Neural cell (in vitro differentiated cells): Measurements from ENCODE around the gene CADPS2. TPM values are rescaled to one million over a fixed set of nuclear protein-coding genes. Genes with fewer than 3 reads are reported as not detected.

Experiments used
- H2AFZ ChIP-seq: fragments of 200-600, 300-800 bp; sonication (generic), shearing (Covaris generic); 2 replicates; pipeline ENCODE4 v1.6.0; 2014; ENCODE audit warnings: low read depth, mild to moderate bottlenecking, antibody characterized with exemption, low read length, moderate library complexity
- H3F3A ChIP-seq: fragments of 200-600 bp; shearing (Covaris generic); 2 replicates; pipeline ENCODE4 v1.6.1; 2016; ENCODE audit warnings: mild to moderate bottlenecking, moderate library complexity, mixed read lengths, antibody characterized with exemption, low read length; ENCODE audit not compliant: insufficient read depth, poor library complexity, severe bottlenecking
- H3K27ac ChIP-seq: fragments of 200-600, 300-800 bp; sonication (generic), shearing (Covaris generic); 2 replicates; pipeline ENCODE4 v1.5.1; 2014; ENCODE audit warnings: mild to moderate bottlenecking, low read length, moderate library complexity
- H3K27me3 ChIP-seq: fragments of 300-800, 200-600 bp; sonication (generic), shearing (Covaris generic); 2 replicates; pipeline ENCODE4 v1.6.0; 2014; ENCODE audit warnings: mild to moderate bottlenecking, low read depth, low read length, moderate library complexity; ENCODE audit not compliant: insufficient read depth
- H3K36me3 ChIP-seq: fragments of 300-800, 200-600 bp; sonication (generic), shearing (Covaris generic); 2 replicates; pipeline ENCODE4 v1.5.1; 2014; ENCODE audit warnings: mild to moderate bottlenecking, antibody characterized with exemption, low read length, moderate library complexity; ENCODE audit not compliant: insufficient read depth
- H3K4me2 ChIP-seq: fragments of 300-800, 200-600 bp; sonication (generic), shearing (Covaris generic); 2 replicates; pipeline ENCODE4 v1.6.0; 2014; ENCODE audit warnings: mild to moderate bottlenecking, low read length
- H3K4me3 ChIP-seq: fragments of 300-800, 200-600 bp; sonication (generic), shearing (Covaris generic); 2 replicates; pipeline ENCODE4 v1.5.1; 2014; ENCODE audit warnings: mild to moderate bottlenecking, low read length, moderate library complexity
- H3K79me2 ChIP-seq: fragments of 200-600 bp; shearing (Covaris generic); replicated peaks from 2 replicates; pipeline ENCODE4 v1.6.0; 2014; ENCODE audit warnings: mild to moderate bottlenecking, low read length, moderate library complexity; ENCODE audit not compliant: insufficient read depth
- H3K9ac ChIP-seq: fragments of 300-800, 200-600 bp; sonication (generic), shearing (Covaris generic); 2 replicates; pipeline ENCODE4 v1.6.1; 2016; ENCODE audit warnings: mild to moderate bottlenecking, low read length, mixed read lengths
- H3K9me2 ChIP-seq: fragments of 200-600 bp; shearing (Covaris generic); 2 replicates; pipeline ENCODE4 v1.6.1; 2016; ENCODE audit warnings: mild to moderate bottlenecking, low read length, mixed read lengths; ENCODE audit not compliant: insufficient read depth
- H3K9me3 ChIP-seq: fragments of 200-600, 300-800 bp; sonication (generic), shearing (Covaris generic); 2 replicates; pipeline ENCODE4 v1.6.1; 2016; ENCODE audit warnings: mild to moderate bottlenecking, mixed run types, low read length, moderate library complexity, mixed read lengths
- H4K20me1 ChIP-seq: fragments of 200-600 bp; shearing (Covaris generic); 2 replicates; pipeline ENCODE4 v1.6.1; 2016; ENCODE audit warnings: mild to moderate bottlenecking, mixed run types; ENCODE audit not compliant: insufficient read depth
- CTCF ChIP-seq: fragments of 450-650 bp; IDR thresholded peaks from 2 replicates; pipeline ENCODE4 v1.5.1; 2014; ENCODE audit warnings: antibody characterized with exemption, mild to moderate bottlenecking, moderate library complexity; ENCODE audit not compliant: poor library complexity, severe bottlenecking
- EP300 ChIP-seq: fragments of 450-650 bp; conservative IDR thresholded peaks from 2 replicates; pipeline ENCODE4 v1.6.1; 2014; ENCODE audit warnings: antibody characterized with exemption, mild to moderate bottlenecking, moderate library complexity; ENCODE audit not compliant: poor library complexity, severe bottlenecking
- EZH2 ChIP-seq: fragments of 200-600, 300-800 bp; shearing (Covaris generic), sonication (generic); IDR thresholded peaks from 2 replicates; pipeline ENCODE4 v1.6.1; 2014; ENCODE audit warnings: antibody characterized with exemption, low read length, borderline replicate concordance, mild to moderate bottlenecking; ENCODE audit not compliant: insufficient read depth, poor library complexity, severe bottlenecking
- POLR2AphosphoS5 ChIP-seq: IDR thresholded peaks from 2 replicates; pipeline ENCODE4 v1.6.1; 2012
- RAD21 ChIP-seq: fragments of 450-650 bp; conservative IDR thresholded peaks from 2 replicates; pipeline ENCODE4 v1.6.1; 2014; ENCODE audit warnings: antibody characterized with exemption, mild to moderate bottlenecking, moderate library complexity
- SMC3 ChIP-seq: fragments of 450-650 bp; conservative IDR thresholded peaks from 2 replicates; pipeline ENCODE4 v1.6.1; 2014; ENCODE audit warnings: antibody characterized with exemption, mild to moderate bottlenecking, moderate library complexity; ENCODE audit not compliant: poor library complexity
- polyA plus RNA-seq: library from polyadenylated mRNA; depleted of rRNA; stranded (reverse); fragments of >200 nt; gene quantifications from 2 replicates; pipeline ENCODE4 v1.2.3, GENCODE V29; 2014
- TF ChIP-seq, protein P1 (sequence below): IDR thresholded peaks from 2 replicates; pipeline ENCODE4 v1.6.1; 2012; ENCODE audit warnings: borderline replicate concordance

CADPS2 gene
- polyA plus RNA-seq, 1 donor from 2014 or later, result 5.9 TPM

DNA sequence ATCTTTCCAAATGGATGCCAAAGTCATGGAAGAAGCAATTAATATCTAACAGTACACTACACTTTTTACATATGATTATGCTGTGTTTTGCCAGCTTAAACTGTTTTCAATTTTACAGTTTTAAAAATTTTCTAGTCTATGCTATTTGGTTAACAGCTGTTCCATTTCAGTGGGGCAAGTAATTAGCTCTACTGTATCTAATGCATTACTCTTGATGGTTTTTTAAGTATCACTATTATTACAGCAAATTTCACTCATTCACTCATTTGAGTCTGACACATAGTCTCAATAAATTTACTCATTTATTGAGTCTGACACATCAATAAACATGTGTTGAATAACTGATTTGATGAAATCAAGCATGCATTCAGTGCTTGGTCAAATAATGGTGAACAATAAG lies 343.1 kb downstream of the CADPS2 start:
- H3F3A ChIP-seq, result no peaks in the 10 kb centered on the region
- H3K27ac ChIP-seq, result no peak overlapping the region
- H3K9me3 ChIP-seq, result no peaks in the 10 kb centered on the region
- H3K4me2 ChIP-seq, result no peak overlapping the region
- no peaks in the 10 kb centered on the region for H3K79me2 ChIP-seq
- H3K9me2 ChIP-seq, result no peaks in the 10 kb centered on the region
- no peak overlapping the region for H3K9ac ChIP-seq
- no peaks in the 10 kb centered on the region for H3K36me3 ChIP-seq
- TF ChIP-seq EZH2, result no peak
- TF ChIP-seq SMC3, result no peak
- H3K4me3 ChIP-seq, result no peak overlapping the region
- H3K27me3 ChIP-seq, result no peaks in the 10 kb centered on the region
- no peaks in the 10 kb centered on the region for H4K20me1 ChIP-seq
- H2AFZ ChIP-seq, result no peak overlapping the region

DNA sequence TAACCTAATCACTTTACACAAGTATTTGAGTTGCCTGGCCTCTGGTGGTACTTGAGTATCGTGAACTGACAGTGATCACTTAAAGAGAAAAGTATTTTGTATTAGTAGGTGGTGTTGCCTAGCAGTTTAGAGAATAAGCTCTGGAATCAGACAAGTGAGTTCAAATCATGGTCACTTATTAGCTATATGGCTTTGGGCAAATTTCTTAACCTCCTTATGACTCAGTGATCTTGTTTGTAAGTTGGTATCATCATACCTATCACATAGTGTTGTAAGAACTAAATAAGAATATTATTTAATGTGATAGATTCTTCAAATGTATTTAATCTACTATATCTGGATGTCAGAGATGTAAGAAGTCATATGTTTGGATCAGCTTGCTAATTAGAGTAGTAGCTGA lies 351.2 kb downstream of the CADPS2 start:
- TF ChIP-seq, protein P1, sequence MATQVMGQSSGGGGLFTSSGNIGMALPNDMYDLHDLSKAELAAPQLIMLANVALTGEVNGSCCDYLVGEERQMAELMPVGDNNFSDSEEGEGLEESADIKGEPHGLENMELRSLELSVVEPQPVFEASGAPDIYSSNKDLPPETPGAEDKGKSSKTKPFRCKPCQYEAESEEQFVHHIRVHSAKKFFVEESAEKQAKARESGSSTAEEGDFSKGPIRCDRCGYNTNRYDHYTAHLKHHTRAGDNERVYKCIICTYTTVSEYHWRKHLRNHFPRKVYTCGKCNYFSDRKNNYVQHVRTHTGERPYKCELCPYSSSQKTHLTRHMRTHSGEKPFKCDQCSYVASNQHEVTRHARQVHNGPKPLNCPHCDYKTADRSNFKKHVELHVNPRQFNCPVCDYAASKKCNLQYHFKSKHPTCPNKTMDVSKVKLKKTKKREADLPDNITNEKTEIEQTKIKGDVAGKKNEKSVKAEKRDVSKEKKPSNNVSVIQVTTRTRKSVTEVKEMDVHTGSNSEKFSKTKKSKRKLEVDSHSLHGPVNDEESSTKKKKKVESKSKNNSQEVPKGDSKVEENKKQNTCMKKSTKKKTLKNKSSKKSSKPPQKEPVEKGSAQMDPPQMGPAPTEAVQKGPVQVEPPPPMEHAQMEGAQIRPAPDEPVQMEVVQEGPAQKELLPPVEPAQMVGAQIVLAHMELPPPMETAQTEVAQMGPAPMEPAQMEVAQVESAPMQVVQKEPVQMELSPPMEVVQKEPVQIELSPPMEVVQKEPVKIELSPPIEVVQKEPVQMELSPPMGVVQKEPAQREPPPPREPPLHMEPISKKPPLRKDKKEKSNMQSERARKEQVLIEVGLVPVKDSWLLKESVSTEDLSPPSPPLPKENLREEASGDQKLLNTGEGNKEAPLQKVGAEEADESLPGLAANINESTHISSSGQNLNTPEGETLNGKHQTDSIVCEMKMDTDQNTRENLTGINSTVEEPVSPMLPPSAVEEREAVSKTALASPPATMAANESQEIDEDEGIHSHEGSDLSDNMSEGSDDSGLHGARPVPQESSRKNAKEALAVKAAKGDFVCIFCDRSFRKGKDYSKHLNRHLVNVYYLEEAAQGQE, result no peak
- no peak for TF ChIP-seq EP300
- no peak for TF ChIP-seq CTCF
- TF ChIP-seq SMC3, result no peak
- TF ChIP-seq EZH2, result no peak
- Histone ChIP-seq H3K9ac (no peak overlapping the region), H3K27me3 (no peaks in the 10 kb centered on the region), H3F3A (no peaks in the 10 kb centered on the region), H3K9me3 (no peaks in the 10 kb centered on the region), H3K36me3 (no peaks in the 10 kb centered on the region), H3K79me2 (no peaks in the 10 kb centered on the region), H3K27ac (no peak overlapping the region), H3K4me2 (no peak overlapping the region), H4K20me1 (no peaks in the 10 kb centered on the region), H3K9me2 (no peaks in the 10 kb centered on the region), H3K4me3 (no peak overlapping the region), H2AFZ (no peak overlapping the region)

- Histone ChIP-seq H3K9me2 (no peaks in the 10 kb centered on the region), H3K4me2 (no peak overlapping the region), H3K9me3 (no peaks in the 10 kb centered on the region), H3K79me2 (peaks cover 6% of the 10 kb centered on the region), H4K20me1 (no peaks in the 10 kb centered on the region), H3K36me3 (no peaks in the 10 kb centered on the region), H3K9ac (no peak overlapping the region), H3K4me3 (no peak overlapping the region), H2AFZ (no peak overlapping the region), H3K27me3 (no peaks in the 10 kb centered on the region), H3K27ac (no peak overlapping the region), H3F3A (no peaks in the 10 kb centered on the region)
- TF ChIP-seq RAD21, result peak; percentile 68
- TF ChIP-seq POLR2AphosphoS5, result no peak
- TF ChIP-seq SMC3, result peak; percentile 73
- TF ChIP-seq CTCF, result peak; percentile 70
- TF ChIP-seq EZH2, result no peak
- TF ChIP-seq, protein P1, result no peak
- TF ChIP-seq EP300, result no peak
These were observed 353.6 kb downstream of the CADPS2 start for GRCh38 chr7:122532406-122533269.
